Endothelial cell of umbilical vein (primary cell): ENCODE measurements around the gene ACSL6. TPM values are rescaled to one million over a fixed set of nuclear protein-coding genes. Genes with fewer than 3 reads are reported as not detected.

ENCODE experiments used
- BruUV-seq: library from RNA; stranded (reverse); fragments of 400-500 nt; replicated peaks from 2 replicates; lab custom pipeline; 2021; lab: Mats Ljungman, UMichigan
- CTCF ChIA-PET: fragments of 300-600, 350-600 bp; sonication (Branson Sonifier 250); formaldehyde crosslinking; loops from one replicate; lab custom pipeline; 2021; ENCODE audit warnings: antibody characterized with exemption, inconsistent platforms; lab: Charles Lee
- POLR2A ChIA-PET: fragments of 300-600, 350-600 bp; sonication (Branson Sonifier 250); formaldehyde crosslinking; loops from one replicate; lab custom pipeline; 2021; ENCODE audit warnings: antibody characterized with exemption, inconsistent platforms; lab: Charles Lee
- DNase-seq: peaks from one replicate; pipeline ENCODE4 v3.0.0-alpha.2; 2011; ENCODE audit warnings: low read depth, low spot score
- FAIRE-seq: peaks from 2 replicates; lab custom pipeline; 2011; peaks lifted over from hg19 to GRCh38; lab: Jason Lieb, UNC
- H2AFZ ChIP-seq: 2 replicates; pipeline ENCODE4 v1.6.0; 2012; ENCODE audit warnings: low read depth, low read length, control low read depth, inconsistent platforms
- H3K27ac ChIP-seq: 2 replicates; pipeline ENCODE4 v1.5.1; 2011; ENCODE audit warnings: low read depth, mild to moderate bottlenecking, control low read depth, low read length, moderate library complexity; ENCODE audit not compliant: insufficient read depth
- H3K27me3 ChIP-seq, 2 experiments: 2 replicates each; pipeline versions ENCODE4 v1.6.0 to v1.6.1; 2011; ENCODE audit warnings: low read length in 2 of 2, mixed read lengths in 1 of 2; ENCODE audit not compliant: control insufficient read depth in 2 of 2, insufficient read depth in 2 of 2
- H3K36me3 ChIP-seq, 2 experiments: 2 replicates in 1 of 2; 3 replicates in 1 of 2; pipeline ENCODE4 v1.5.1; 2011; ENCODE audit warnings: low read length in 2 of 2, mild to moderate bottlenecking in 1 of 2, moderate library complexity in 1 of 2; ENCODE audit not compliant: control insufficient read depth in 2 of 2, insufficient read depth in 2 of 2; ENCODE audit errors: extremely low read depth in 1 of 2
- H3K4me1 ChIP-seq: 3 replicates; pipeline ENCODE4 v1.5.1; 2011; ENCODE audit warnings: mild to moderate bottlenecking, low read length; ENCODE audit not compliant: control insufficient read depth, insufficient read depth; ENCODE audit errors: extremely low read depth
- H3K4me2 ChIP-seq: 2 replicates; pipeline ENCODE4 v1.6.1; 2011; ENCODE audit warnings: low read length, control low read depth, mixed read lengths; ENCODE audit not compliant: insufficient read depth
- H3K4me3 ChIP-seq, 3 experiments: fragments of 200-600 bp in 1 of 3; sonication (generic), shearing (Covaris generic) in 1 of 3; replicated peaks in 1 of 3; 2 replicates each; pipeline ENCODE4 v1.5.1; 2011 to 2016; ENCODE audit warnings: control low read depth in 3 of 3, low read length in 3 of 3, mild to moderate bottlenecking in 2 of 3, inconsistent platforms in 1 of 3, low read depth in 1 of 3, moderate library complexity in 1 of 3; ENCODE audit not compliant: insufficient read depth in 1 of 3
- H3K79me2 ChIP-seq: 2 replicates; pipeline ENCODE4 v1.6.0; 2012; ENCODE audit warnings: low read length, inconsistent platforms; ENCODE audit not compliant: control insufficient read depth, insufficient read depth
- H3K9ac ChIP-seq: replicated peaks from 2 replicates; pipeline ENCODE3; 2011; ENCODE audit warnings: low read length, control low read depth; ENCODE audit not compliant: insufficient read depth; ENCODE audit errors: extremely low read depth
- H3K9me1 ChIP-seq: replicated peaks from 3 replicates; pipeline ENCODE4 v1.6.0; 2011; ENCODE audit warnings: mild to moderate bottlenecking, low read length; ENCODE audit not compliant: control insufficient read depth, insufficient read depth; ENCODE audit errors: extremely low read depth
- H3K9me3 ChIP-seq: replicated peaks from 2 replicates; pipeline ENCODE4 v1.5.1; 2012; ENCODE audit warnings: low read length, inconsistent platforms; ENCODE audit not compliant: control insufficient read depth, insufficient read depth
- H4K20me1 ChIP-seq: replicated peaks from 2 replicates; pipeline ENCODE3; 2011; ENCODE audit warnings: mild to moderate bottlenecking, low read length; ENCODE audit not compliant: control insufficient read depth, insufficient read depth; ENCODE audit errors: extremely low read depth
- CTCF ChIP-seq, 2 donors: IDR thresholded peaks; 1 replicate in 1 of 2; 2 replicates in 1 of 2; pipeline ENCODE4 v1.5.1; 2011; ENCODE audit warnings: low read length in 2 of 2, mild to moderate bottlenecking in 2 of 2, moderate library complexity in 2 of 2, control low read depth in 1 of 2, inconsistent platforms in 1 of 2, low read depth in 1 of 2; ENCODE audit not compliant: insufficient read depth in 1 of 2; ENCODE audit errors: extremely low read depth in 1 of 2
- EZH2 ChIP-seq: IDR thresholded peaks from 2 replicates; pipeline ENCODE4 v1.6.1; 2012; ENCODE audit warnings: borderline replicate concordance, low read depth, mild to moderate bottlenecking, moderate library complexity, low read length, inconsistent platforms; ENCODE audit not compliant: severe bottlenecking
- FOS ChIP-seq: IDR thresholded peaks from 2 replicates; pipeline ENCODE4 v1.6.1; 2011; ENCODE audit warnings: mild to moderate bottlenecking, low read length, moderate library complexity, borderline replicate concordance; ENCODE audit not compliant: insufficient read depth
- GATA2 ChIP-seq: IDR thresholded peaks from 2 replicates; pipeline ENCODE4 v1.7.0; 2011; ENCODE audit warnings: low read depth, mild to moderate bottlenecking, moderate library complexity, mixed read lengths, low read length; ENCODE audit not compliant: insufficient read length, insufficient read depth
- JUN ChIP-seq: IDR thresholded peaks from 2 replicates; pipeline ENCODE4 v1.6.1; 2011; ENCODE audit warnings: borderline replicate concordance, low read depth; ENCODE audit not compliant: insufficient read length, insufficient read depth
- MYC ChIP-seq: IDR thresholded peaks from one replicate; pipeline ENCODE4 v1.6.1; 2011; ENCODE audit warnings: mild to moderate bottlenecking, low read depth, low read length
- POLR2A ChIP-seq: IDR thresholded peaks from 2 replicates; pipeline ENCODE4 v1.6.1; 2012; ENCODE audit warnings: low read depth, mild to moderate bottlenecking, control low read depth, low read length
- POLR2AphosphoS5 ChIP-seq: IDR thresholded peaks from 2 replicates; pipeline ENCODE4 v1.6.1; 2012; ENCODE audit warnings: low read depth, mild to moderate bottlenecking, control low read depth, low read length, moderate library complexity; ENCODE audit not compliant: insufficient read depth
- dilution Hi-C: fragments of 300-500 bp; cut with MboI; formaldehyde crosslinking; loops from one replicate; pipeline ENCODE4 v1.15.0; 2019; ENCODE audit warnings: low sequenced_read_pairs; ENCODE audit not compliant: extremely low pct_ligation_motif_present
- intact Hi-C: fragments of 100-400 bp; cut with micrococcal nuclease; formaldehyde crosslinking; loops from one replicate; pipeline ENCODE4 v1.10.0; 2022
- polyA plus RNA-seq, 4 experiments: library from polyadenylated mRNA; depleted of rRNA in 3 of 4; stranded (reverse) in 3 of 4; unstranded in 1 of 4; fragments of >200 nt; gene quantifications; 2 replicates each; pipeline versions ENCODE4 v1.2.1 to v1.2.3, GENCODE V29; 2011 to 2012; ENCODE audit warnings: missing spikeins in 1 of 4
- total RNA-seq: library from RNA; stranded (reverse); gene quantifications from 2 replicates; pipeline ENCODE4 v1.2.3, GENCODE V29; 2021
- TF ChIP-seq, protein P1 (sequence below): IDR thresholded peaks from 2 replicates; pipeline ENCODE4 v1.6.1; 2011; ENCODE audit not compliant: insufficient read depth, insufficient read length

ACSL6 gene
- total and polyA plus RNA-seq, 2 donors (not counting 3 experiments of a cell fraction or from before 2014, with no cell fraction given), result not detected

- Histone ChIP-seq H3K79me2 (no peaks in the 10 kb centered on the region), H3K9me1 (no peaks in the 10 kb centered on the region), H3K9ac (no peak overlapping the region), H3K4me1 (no peaks in the 10 kb centered on the region), H3K27ac (no peak overlapping the region), H3K4me3 (no peak overlapping the region), H3K36me3 (no peaks in the 10 kb centered on the region), H4K20me1 (no peaks in the 10 kb centered on the region), H3K27me3 (peaks cover 2 to 7% of the 10 kb centered on the region in 2 experiments), H3K4me2 (no peak overlapping the region), H2AFZ (no peak overlapping the region), H3K9me3 (no peaks in the 10 kb centered on the region)
- dilution Hi-C loops (no loop called here), intact Hi-C loops (no loop called here)
- CTCF ChIA-PET, result interaction anchor here (1.0 kb wide), 1 partner anchor 22 kb away, joined by 3 read pairs; no protein-coding TSS in a partner anchor
- TF ChIP-seq POLR2AphosphoS5 (no peak), MYC (no peak), POLR2A (no peak), EZH2 (no peak), FOS (no peak), GATA2 (no peak), JUN (no peak), CTCF (IDR thresholded peaks at IDR 0.05; ENCODE audit: extremely low read depth in 1 of 2, insufficient read depth in 1 of 2, low read depth in 1 of 2, low read length in 2 of 2) (no peak)
- TF ChIP-seq, protein P1, sequence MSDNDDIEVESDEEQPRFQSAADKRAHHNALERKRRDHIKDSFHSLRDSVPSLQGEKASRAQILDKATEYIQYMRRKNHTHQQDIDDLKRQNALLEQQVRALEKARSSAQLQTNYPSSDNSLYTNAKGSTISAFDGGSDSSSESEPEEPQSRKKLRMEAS, result no peak
- POLR2A ChIA-PET, result no interaction called here
- BruUV-seq, result no TSS peak
- no peak for DNase-seq
- FAIRE-seq, result no peak
Observed at GRCh38 chr5:131986161-131986912, 25.1 kb downstream of the ACSL6 start.
